ENCODE measurements around the gene TMEM178B. TPM values are rescaled to one million over a fixed set of nuclear protein-coding genes. Genes with fewer than 3 reads are reported as not detected.

TMEM178B gene
- total and polyA plus RNA-seq, 9 of the 15 experiments (the other 6 are each of a cell fraction or from before 2014, with no cell fraction given), result under 0.01 to 0.03 (median 0.01) TPM; not detected in 5

DNA sequence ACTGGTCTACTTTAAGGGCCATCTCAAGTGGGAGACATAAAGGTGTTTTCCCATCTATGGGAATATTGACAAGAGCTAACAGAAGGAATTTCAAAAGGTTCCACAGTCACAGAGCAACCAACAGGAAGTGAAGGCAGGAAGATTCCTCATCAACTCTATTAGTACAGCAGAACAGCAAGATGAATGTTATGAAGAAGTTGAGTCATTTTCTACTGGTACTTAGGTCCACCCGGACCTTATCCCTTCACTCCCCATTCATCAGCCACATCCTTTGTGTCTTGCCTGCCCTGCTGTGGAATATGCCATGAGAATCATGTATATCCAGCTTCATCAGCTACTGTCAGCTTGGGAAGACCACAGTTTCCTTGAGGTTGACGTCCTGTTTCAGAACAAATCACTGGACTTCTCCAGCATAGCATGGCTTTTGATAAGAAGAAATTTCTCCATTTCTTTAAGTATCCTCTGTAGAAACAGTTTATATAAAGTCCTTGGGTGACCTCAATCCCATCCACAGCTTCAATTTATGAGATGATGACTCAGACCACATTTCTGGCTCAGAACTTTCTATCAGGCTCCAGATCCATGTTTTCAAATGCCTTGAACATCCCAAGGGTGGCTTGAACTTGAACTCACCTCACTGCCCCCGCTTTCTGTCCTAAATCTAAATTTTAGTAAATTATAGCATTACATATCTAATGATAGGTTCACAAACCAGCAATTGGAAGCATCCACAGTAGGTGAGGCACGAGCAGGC lies 392.5 kb downstream of the TMEM178B start:
- Histone ChIP-seq H3K27me3 (ENCODE audit: control insufficient read depth in 2 of 2, insufficient read depth in 2 of 2, low read length in 2 of 2) (peaks cover 14 to 45% of the 10 kb centered on the region in 2 experiments; a peak in 4 of 5 replicates), H3K4me2 (ENCODE audit: insufficient read depth, low read length) (no peak overlapping the region), H3K4me1 (replicated peaks in 1 of 2; ENCODE audit: control insufficient read depth in 2 of 2, insufficient read depth in 2 of 2, low read length in 2 of 2) (no peaks in the 10 kb centered on the region), H3K4me3 (no peak overlapping the region), H2AFZ (ENCODE audit: low read depth, low read length) (no peak overlapping the region), H3K9me1 (ENCODE audit: control insufficient read depth, insufficient read depth, low read length) (no peaks in the 10 kb centered on the region), H3K9me3 (replicated peaks; ENCODE audit: control insufficient read depth, insufficient read depth, low read depth, low read length) (no peaks in the 10 kb centered on the region), H3K36me3 (ENCODE audit: control insufficient read depth, insufficient read depth, low read length) (no peaks in the 10 kb centered on the region), H3K27ac (ENCODE audit: extremely low read depth, low read depth, low read length) (no peak overlapping the region), H3K79me2 (ENCODE audit: control insufficient read depth, insufficient read depth, low read length) (no peaks in the 10 kb centered on the region), H3K9ac (ENCODE audit: insufficient read depth in 1 of 2, low read depth in 2 of 2, low read length in 2 of 2) (no peak overlapping the region), H4K20me1 (replicated peaks; ENCODE audit: control insufficient read depth, insufficient read depth, low read length) (no peaks in the 10 kb centered on the region)
- CTCF ChIA-PET (ENCODE audit: low intra/inter-chr PET ratio), result no interaction called here
- intact Hi-C loops (cut with micrococcal nuclease) (no loop called here), in situ Hi-C loops (cut with MboI) (no loop called here)
- ATAC-seq, result no peak
- no TSS peak for BruUV-seq (replicated peaks)
- FAIRE-seq, result no peak
- WGBS (ENCODE audit: insufficient coverage, low coverage, missing lambda C conversion rate), result 0% methylated on average over 4 of the region's 4 CpGs
- no peak for TF ChIP-seq ZNF197 (CRISPR knock-in tag; IDR thresholded peaks at IDR 0.05; ENCODE audit: low read depth)
- TF ChIP-seq KDM1A (IDR thresholded peaks at IDR 0.05), result no peak
- TF ChIP-seq KAT7 (CRISPR knock-in tag; IDR thresholded peaks at IDR 0.05; ENCODE audit: borderline replicate concordance), result no peak
- TF ChIP-seq MED1 (CRISPR knock-in tag; IDR thresholded peaks at IDR 0.05; ENCODE audit: borderline replicate concordance), result no peak
- TF ChIP-seq ZNF551 (CRISPR knock-in tag; IDR thresholded peaks at IDR 0.05), result no peak
- no peak for TF ChIP-seq PTBP1 (IDR thresholded peaks at IDR 0.05; ENCODE audit: low read depth, low read length)
- TF ChIP-seq ARHGAP35 (IDR thresholded peaks at IDR 0.05; ENCODE audit: partially characterized antibody), result no peak
- TF ChIP-seq SLC30A9 (CRISPR knock-in tag; IDR thresholded peaks at IDR 0.05), result no peak
- TF ChIP-seq CHD7 (IDR thresholded peaks at IDR 0.05; ENCODE audit: low read depth, low read length), result no peak
- TF ChIP-seq, protein P1, sequence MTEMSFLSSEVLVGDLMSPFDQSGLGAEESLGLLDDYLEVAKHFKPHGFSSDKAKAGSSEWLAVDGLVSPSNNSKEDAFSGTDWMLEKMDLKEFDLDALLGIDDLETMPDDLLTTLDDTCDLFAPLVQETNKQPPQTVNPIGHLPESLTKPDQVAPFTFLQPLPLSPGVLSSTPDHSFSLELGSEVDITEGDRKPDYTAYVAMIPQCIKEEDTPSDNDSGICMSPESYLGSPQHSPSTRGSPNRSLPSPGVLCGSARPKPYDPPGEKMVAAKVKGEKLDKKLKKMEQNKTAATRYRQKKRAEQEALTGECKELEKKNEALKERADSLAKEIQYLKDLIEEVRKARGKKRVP (CRISPR knock-in tag; IDR thresholded peaks at IDR 0.05), result no peak
- no peak for TF ChIP-seq SETDB1 (IDR thresholded peaks at IDR 0.05; ENCODE audit: low read length)
- POLR2A ChIA-PET, result no interaction called here
- DNase-seq (ENCODE audit: extremely low read depth in 1 of 4, low spot score in 3 of 4), result no peak
